ENCODE results near the gene ABCB6.
"Not testable (repeated sequence)": the region's sequence is repeated elsewhere in the genome, so short reads cannot be mapped to it uniquely, and the experiment has no call there.

The ABCB6 gene

GRCh38 chr2:219218732-219219701, at the start of gene ABCB6:
Gene ABCB6 (minus strand): TSS chr2:219218958. CDS start chr2:219218673, 285 bp downstream.
- DNase-seq (ENCODE audit: low spot score) = peak; percentile 89

GRCh38 chr2:219268294-219268693, 49.5 kb upstream of the ABCB6 start:
- DNase-seq (ENCODE audit: low spot score) = no peak

- DNase-seq (ENCODE audit: low spot score) = no peak
These were observed 48.1 kb upstream of the ABCB6 start for GRCh38 chr2:219266886-219267285.

DNA sequence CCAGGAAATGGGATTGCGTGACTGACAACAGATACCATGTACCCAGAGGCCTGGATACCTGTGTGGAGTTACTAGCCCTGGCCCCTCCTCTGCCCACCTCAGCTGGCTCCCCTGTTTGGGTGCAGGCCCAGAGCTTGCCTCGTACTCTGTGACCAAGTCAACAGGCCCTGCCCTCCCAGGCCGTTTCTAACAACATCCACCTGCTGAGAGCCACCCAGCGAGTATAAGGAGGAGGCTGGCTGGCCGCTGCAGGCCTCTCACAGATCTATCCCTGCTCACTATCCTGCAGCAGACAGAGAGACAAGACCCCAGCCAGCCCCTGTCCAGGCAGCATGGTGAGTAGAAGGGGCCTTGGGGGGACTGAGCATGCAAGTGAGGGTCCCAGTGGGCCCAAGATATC, 47.5 kb upstream of the ABCB6 start:
- no peak for DNase-seq (ENCODE audit: low spot score)

GRCh38 chr2:219261024-219261855, 42.5 kb upstream of the ABCB6 start:
- DNase-seq (ENCODE audit: low spot score) = no peak

DNA sequence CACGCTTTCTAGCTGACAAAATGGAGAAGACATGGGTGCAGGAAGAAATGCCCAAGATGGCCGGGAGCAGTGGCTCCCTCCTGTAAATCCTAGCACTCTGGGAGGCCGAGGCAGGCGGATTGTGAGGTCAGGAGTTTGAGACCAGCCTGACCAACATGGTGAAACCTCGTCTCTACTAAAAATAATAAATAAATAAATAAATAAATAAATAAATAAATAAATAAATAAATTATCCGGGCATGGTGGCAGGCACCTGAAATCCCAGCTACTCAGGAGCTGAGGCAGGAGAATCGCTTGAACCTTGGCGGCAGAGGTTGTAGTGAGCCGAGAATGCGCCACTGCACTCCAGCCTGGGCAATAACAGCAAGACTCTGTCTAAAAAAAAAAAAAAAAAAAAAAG, 40.2 kb upstream of the ABCB6 start:
- DNase-seq (ENCODE audit: low spot score) = not testable (repeated sequence)

GRCh38 chr2:219254590-219255201, 35.9 kb upstream of the ABCB6 start:
- DNase-seq (ENCODE audit: low spot score) = no peak

DNA sequence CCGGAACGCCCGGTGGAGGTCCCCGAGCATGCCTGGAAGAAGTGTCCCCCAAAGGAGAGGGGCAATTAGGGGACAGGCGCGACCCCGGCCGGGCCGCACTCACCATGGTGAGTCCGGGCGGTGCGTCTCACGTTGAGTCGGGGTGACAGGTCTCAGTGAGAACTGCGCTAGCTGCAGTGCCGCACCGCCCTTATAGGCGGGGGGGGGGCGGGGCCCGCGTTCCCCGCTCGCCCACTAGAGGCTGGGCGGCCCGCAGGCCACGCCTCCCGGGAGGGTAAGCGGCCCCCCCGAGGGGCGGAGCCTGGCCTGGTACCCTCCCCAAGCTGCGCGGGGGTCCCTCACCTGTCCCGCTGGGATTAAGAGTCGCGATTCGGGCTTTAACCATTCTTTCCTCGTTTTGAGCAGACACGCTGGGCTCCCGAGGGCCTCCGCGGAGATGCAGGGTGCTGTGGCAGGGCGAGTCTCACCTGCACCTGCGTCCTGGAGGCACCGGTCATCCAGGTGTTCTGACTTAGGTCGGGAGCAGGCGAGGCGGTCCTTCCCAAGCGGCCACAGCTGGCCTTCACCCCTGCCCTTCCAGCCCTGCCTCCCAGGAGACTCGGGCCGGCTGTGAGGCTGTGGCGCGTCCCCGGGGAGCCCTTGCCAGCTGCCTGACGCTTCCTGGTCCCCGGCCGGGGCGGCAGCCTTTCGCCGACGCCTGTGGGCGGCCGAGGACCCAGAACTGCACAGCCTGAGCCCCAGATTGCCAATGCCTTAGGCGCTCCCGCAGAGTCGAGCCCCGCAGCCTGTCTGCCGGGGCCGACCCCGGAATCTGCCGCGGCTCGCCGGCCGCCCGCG, 35.2 kb upstream of the ABCB6 start, which contains the start of gene TUBA4A:
Gene TUBA4A (minus strand): TSS at position 166 of the 837 bp plus-strand sequence. CDS start 60 bp downstream, at position 106.
- DNase-seq (ENCODE audit: low spot score) = peak; percentile 89

GRCh38 chr2:219252900-219253752, 34.4 kb upstream of the ABCB6 start, which contains the start of gene TUBA4B:
Gene TUBA4B (plus strand): TSS chr2:219253243. CDS start chr2:219253408, 165 bp downstream.
- DNase-seq (ENCODE audit: low spot score) = no peak

DNA sequence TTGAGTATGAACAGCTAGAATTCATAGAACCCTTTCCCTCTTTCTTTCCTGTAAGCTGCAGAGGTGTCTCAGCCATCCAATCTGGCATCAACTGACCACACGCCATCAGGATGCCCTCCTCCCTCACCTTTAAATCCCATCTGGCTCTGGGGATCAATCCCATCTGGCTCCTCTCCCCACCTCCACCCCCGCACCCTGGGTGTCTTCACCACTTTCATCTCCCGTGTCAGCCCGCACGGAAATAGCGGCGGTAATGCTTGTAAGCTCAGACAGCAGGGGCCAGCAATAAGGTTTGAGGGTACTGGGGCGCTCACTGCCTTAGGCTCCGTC, 33.8 kb upstream of the ABCB6 start:
- no peak for DNase-seq (ENCODE audit: low spot score)

DNA sequence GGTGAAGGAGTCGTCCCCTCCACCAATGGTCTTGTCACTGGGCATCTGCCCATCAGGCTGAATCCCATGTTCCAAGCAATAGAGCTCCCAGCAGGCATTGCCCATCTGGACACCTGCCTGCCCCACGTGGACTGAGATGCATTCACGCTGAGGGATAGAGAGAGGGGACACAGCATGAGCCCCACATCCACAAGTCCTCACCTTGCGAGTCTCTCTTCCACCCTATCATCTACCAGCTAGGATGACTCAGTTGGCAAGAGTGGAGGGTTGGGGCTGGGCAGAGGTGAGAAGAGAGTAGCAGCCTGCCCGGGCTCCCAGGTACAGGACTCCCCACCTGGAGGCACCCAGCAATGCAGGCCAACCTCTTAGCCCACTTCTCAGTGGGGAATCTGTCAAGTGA, 33.3 kb upstream of the ABCB6 start:
- no peak for DNase-seq (ENCODE audit: low spot score)

DNA sequence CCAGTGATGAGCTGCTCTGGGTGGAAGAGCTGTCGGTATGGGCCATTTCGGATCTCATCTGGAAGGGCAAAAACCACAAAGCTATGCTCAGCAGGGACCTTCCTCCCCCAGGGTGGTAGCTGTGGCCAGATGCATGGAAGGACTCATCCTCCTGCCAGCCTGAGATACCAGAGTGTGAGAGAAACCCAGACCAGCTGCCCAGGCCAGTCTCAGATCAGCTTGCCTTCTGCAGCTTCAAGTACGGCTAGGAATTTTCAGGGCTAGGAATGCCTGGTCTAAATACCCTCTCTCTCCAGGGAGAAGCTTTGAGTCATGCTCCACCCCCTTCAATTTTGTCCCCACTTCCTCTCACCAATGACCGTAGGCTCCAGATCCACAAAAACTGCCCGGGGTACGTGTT, 32.9 kb upstream of the ABCB6 start:
- DNase-seq (ENCODE audit: low spot score) = no peak

GRCh38 chr2:219250049-219250781, 31.5 kb upstream of the ABCB6 start:
- no peak for DNase-seq (ENCODE audit: low spot score)

GRCh38 chr2:219249203-219249980, 30.6 kb upstream of the ABCB6 start:
- no peak for DNase-seq (ENCODE audit: low spot score)

DNA sequence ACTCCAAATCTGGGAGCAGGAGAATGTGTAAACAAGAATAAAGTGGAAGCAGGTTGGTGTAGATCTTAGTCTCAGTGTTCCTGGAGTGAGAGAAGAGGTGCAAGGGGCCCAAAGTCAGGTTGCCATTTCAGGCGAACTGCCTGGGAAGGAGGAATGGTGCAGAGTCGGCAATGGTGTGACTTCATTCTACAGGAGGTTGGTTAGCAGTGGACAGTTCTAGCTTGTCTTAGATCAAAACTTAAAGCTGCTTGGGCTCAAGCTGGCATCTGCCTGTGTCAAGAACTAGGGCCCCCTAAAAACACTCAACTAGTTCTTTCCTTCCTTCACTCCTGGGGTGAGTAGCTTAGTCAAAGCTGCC, 30.1 kb upstream of the ABCB6 start:
- DNase-seq (ENCODE audit: low spot score) = no peak

DNA sequence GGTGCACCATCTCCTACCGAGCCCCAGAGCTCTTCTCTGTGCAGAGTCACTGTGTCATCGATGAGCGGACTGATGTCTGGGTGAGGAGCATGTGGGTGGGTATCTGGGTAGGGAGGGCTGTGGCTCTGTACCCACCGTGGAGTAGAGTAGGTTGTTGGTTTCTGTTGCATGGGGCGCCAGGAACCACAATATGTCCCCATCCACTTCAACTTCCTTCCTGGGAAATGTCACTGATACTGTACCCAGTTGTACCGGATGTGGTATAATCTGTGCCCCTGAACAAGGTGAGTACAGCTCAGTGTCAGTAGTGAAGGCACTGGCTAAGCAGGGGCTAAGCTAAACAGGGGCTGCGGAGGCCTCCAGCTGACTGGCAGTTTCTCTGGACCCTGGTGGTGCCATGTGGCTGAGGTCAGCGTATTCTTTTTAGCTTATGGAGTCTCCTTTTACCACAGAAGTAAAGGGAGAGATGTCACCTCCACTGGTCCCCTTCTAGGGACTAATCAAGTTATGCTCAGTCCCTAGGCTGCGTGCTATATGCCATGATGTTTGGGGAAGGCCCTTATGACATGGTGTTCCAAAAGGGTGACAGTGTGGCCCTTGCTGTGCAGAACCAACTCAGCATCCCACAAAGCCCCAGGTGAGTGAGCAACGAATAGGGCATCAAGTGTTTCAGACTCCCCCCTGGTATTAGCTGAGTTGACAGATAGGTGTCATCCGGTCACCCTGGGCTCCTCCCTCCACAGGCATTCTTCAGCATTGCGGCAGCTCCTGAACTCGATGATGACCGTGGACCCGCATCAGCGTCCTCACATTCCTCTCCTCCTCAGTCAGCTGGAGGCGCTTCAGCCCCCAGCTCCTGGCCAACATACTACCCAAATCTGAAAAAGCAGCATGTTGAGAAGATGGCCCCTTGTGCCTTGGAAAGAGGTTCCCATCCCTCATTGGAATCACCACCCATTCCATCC, 29.2 kb upstream of the ABCB6 start:
- DNase-seq (ENCODE audit: low spot score) = peak; percentile 84

DNA sequence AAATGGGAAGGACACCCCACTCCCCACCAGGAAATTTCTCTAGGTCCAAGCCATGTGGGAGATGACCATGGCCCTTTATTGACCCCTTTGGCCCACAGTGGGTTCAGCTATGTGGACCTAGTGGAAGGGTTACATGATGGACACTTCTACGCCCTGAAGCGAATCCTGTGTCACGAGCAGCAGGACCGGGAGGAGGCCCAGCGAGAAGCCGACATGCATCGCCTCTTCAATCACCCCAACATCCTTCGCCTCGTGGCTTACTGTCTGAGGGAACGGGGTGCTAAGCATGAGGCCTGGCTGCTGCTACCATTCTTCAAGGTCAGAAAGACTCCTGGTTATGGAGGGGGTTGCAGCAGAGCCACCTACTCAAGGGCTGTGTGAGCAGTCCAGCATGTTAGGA, 27.8 kb upstream of the ABCB6 start:
- no peak for DNase-seq (ENCODE audit: low spot score)

- no peak for DNase-seq (ENCODE audit: low spot score)
These were observed 27.1 kb upstream of the ABCB6 start for GRCh38 chr2:219245899-219246230.

Measured in activated CD4-positive, alpha-beta T cell treated with anti-CD3 and anti-CD28 coated beads, Interleukin-2, Interleukin-4, amounts not matched to agents 100 ng/mL and 50 ng/mL, durations not matched to agents 16 hours and 8 hours (primary cell).